Tibial nerve (tissue), 4 donors: ENCODE results near the gene MYO9B.

Experiments
- EP300 ChIP-seq, 2 donors: sonication (generic); formaldehyde crosslinking; IDR thresholded peaks; one replicate each; pipeline ENCODE4 v1.6.1; 2017; ENCODE audit warnings: antibody characterized with exemption in 2 of 2, mild to moderate bottlenecking in 1 of 2
- TF ChIP-seq, protein P1 (sequence below), 5 experiments: fragments of 200-600 bp in 3 of 5; fragments of 450-650 bp in 2 of 5; sonication (generic) in 3 of 5; IDR thresholded peaks; one replicate each; pipeline ENCODE4 v1.5.1; 2016 to 2019; ENCODE audit warnings: antibody characterized with exemption in 5 of 5, mild to moderate bottlenecking in 3 of 5, moderate library complexity in 2 of 5

DNA sequence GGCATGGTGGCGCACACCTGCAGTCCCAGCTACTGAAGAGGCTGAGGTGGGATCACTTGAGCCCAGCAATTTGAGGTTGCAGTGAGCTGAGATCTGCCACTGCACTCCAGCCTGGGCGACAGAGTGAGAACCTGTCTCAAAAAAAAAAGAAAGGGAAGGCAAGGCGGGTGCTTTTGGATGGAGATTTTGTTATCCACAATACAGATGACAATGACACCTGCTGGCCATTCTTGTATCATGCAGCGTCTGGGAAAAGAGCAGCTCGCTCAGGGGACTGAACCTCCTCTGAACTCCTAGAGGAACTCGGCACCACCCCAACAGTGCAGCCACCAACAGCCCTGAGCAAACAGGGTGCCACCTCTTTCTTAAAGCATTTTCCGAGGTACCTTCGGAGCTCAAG lies 23.1 kb upstream of the MYO9B start:
- TF ChIP-seq, protein P1, sequence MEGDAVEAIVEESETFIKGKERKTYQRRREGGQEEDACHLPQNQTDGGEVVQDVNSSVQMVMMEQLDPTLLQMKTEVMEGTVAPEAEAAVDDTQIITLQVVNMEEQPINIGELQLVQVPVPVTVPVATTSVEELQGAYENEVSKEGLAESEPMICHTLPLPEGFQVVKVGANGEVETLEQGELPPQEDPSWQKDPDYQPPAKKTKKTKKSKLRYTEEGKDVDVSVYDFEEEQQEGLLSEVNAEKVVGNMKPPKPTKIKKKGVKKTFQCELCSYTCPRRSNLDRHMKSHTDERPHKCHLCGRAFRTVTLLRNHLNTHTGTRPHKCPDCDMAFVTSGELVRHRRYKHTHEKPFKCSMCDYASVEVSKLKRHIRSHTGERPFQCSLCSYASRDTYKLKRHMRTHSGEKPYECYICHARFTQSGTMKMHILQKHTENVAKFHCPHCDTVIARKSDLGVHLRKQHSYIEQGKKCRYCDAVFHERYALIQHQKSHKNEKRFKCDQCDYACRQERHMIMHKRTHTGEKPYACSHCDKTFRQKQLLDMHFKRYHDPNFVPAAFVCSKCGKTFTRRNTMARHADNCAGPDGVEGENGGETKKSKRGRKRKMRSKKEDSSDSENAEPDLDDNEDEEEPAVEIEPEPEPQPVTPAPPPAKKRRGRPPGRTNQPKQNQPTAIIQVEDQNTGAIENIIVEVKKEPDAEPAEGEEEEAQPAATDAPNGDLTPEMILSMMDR (IDR thresholded peaks at IDR 0.05): peak; percentile 29 to 60 (median 38)
- no peak for TF ChIP-seq EP300 (IDR thresholded peaks at IDR 0.05)
